Mesenteric fat pad (tissue), 1 donor: ENCODE data around the gene SAMMSON. TPM values are rescaled to one million over a fixed set of nuclear protein-coding genes. Genes with fewer than 3 reads are reported as not detected.

Source experiments
- DNase-seq: peaks from one replicate; pipeline ENCODE4 v3.0.0-alpha.2; 2020; ENCODE audit warnings: low spot score
- total RNA-seq: library from RNA; stranded (reverse); fragmentation: NEBNext Ultra II Directional; extraction: Animal tissue kit (Norgen Biotek cat#: 25700); gene quantifications from one replicate; pipeline ENCODE4 v1.2.1, GENCODE V29; 2021
- donor health status: DM: yes; HTN: yes; CAD: no.

SAMMSON gene
- total RNA-seq, 1 donor from 2014 or later = not detected

- DNase-seq = no peak
These were observed 86.1 kb downstream of the SAMMSON start for GRCh38 chr3:70085613-70086012.

GRCh38 chr3:70086336-70086735, 86.8 kb downstream of the SAMMSON start:
- DNase-seq = no peak

- DNase-seq = no peak
These were observed 90.9 kb downstream of the SAMMSON start for GRCh38 chr3:70090322-70090913.

- no peak for DNase-seq
These were observed 94.7 kb downstream of the SAMMSON start for GRCh38 chr3:70094197-70094596.

GRCh38 chr3:70095260-70095659, 95.7 kb downstream of the SAMMSON start:
- DNase-seq = no peak

GRCh38 chr3:70096376-70097066, 97.0 kb downstream of the SAMMSON start:
- no peak for DNase-seq

- DNase-seq = no peak
These were observed 97.6 kb downstream of the SAMMSON start for GRCh38 chr3:70097084-70097483.

- no peak for DNase-seq
These were observed 108.5 kb downstream of the SAMMSON start for GRCh38 chr3:70108072-70108471.

GRCh38 chr3:70108546-70108945, 109.0 kb downstream of the SAMMSON start:
- DNase-seq = no peak

- DNase-seq = no peak
These were observed 110.5 kb downstream of the SAMMSON start for GRCh38 chr3:70110066-70110465.

- no peak for DNase-seq
These were observed 111.9 kb downstream of the SAMMSON start for GRCh38 chr3:70111411-70111810.

GRCh38 chr3:70112751-70113150, 113.2 kb downstream of the SAMMSON start:
- no peak for DNase-seq

- DNase-seq = no peak
These were observed 114.9 kb downstream of the SAMMSON start for GRCh38 chr3:70114431-70114830.

GRCh38 chr3:70119879-70120278, 120.3 kb downstream of the SAMMSON start:
- DNase-seq = no peak
